GM23338 (cell line): ENCODE measurements around the gene PIK3IP1. TPM values are rescaled to one million over a fixed set of nuclear protein-coding genes. Genes with fewer than 3 reads are reported as not detected.

Experiments
- ATAC-seq: fragments of 200-7000 bp; cut with Tn5 transposase; 3 replicates; pipeline ENCODE4 v1.9.1; 2020
- DNase-seq: peaks from one replicate; pipeline ENCODE4 v3.0.0-alpha.2; 2015; ENCODE audit warnings: low spot score
- H2AFZ ChIP-seq: fragments of 200-600 bp; sonication (generic); 2 replicates; pipeline ENCODE4 v1.8.0; 2016; ENCODE audit warnings: antibody characterized with exemption, mild to moderate bottlenecking, moderate library complexity
- H3F3A ChIP-seq: fragments of 200-600 bp; sonication (generic); replicated peaks from 2 replicates; pipeline ENCODE4 v1.8.0; 2017; ENCODE audit warnings: antibody characterized with exemption, mixed run types, low read depth
- H3K27ac ChIP-seq: fragments of 200-600 bp; sonication (generic); 2 replicates; pipeline ENCODE4 v1.6.1; 2016; ENCODE audit warnings: low read depth
- H3K27me3 ChIP-seq: fragments of 200-600 bp; sonication (generic); 2 replicates; pipeline ENCODE4 v1.8.0; 2016; ENCODE audit warnings: mild to moderate bottlenecking, mixed run types, moderate library complexity; ENCODE audit not compliant: insufficient read depth
- H3K36me3 ChIP-seq: fragments of 200-600 bp; sonication (generic); 2 replicates; pipeline ENCODE4 v1.8.0; 2016; ENCODE audit warnings: mild to moderate bottlenecking; ENCODE audit not compliant: insufficient read depth
- H3K4me1 ChIP-seq: fragments of 200-600 bp; sonication (generic); 2 replicates; pipeline ENCODE4 v1.8.0; 2016; ENCODE audit warnings: mild to moderate bottlenecking, moderate library complexity; ENCODE audit not compliant: insufficient read depth
- H3K4me2 ChIP-seq: fragments of 200-600 bp; sonication (generic); 2 replicates; pipeline ENCODE4 v1.7.1; 2017; ENCODE audit warnings: mixed run types
- H3K4me3 ChIP-seq: fragments of 200-600 bp; sonication (generic); 2 replicates; pipeline ENCODE4 v1.6.1; 2016; ENCODE audit warnings: mixed run types
- H3K79me2 ChIP-seq: fragments of 200-600 bp; sonication (generic); replicated peaks from 2 replicates; pipeline ENCODE4 v1.8.0; 2017; ENCODE audit warnings: mild to moderate bottlenecking; ENCODE audit not compliant: insufficient read depth
- H3K9me2 ChIP-seq: fragments of 200-600 bp; sonication (generic); 2 replicates; pipeline ENCODE4 v1.8.0; 2017; ENCODE audit not compliant: insufficient read depth
- H4K20me1 ChIP-seq: fragments of 200-600 bp; sonication (generic); replicated peaks from 2 replicates; pipeline ENCODE4 v1.8.0; 2017; ENCODE audit warnings: mild to moderate bottlenecking; ENCODE audit not compliant: insufficient read depth
- H3K27ac Mint-ChIP-seq: 2 replicates; pipeline ENCODE4 v1.8.0; 2020; ENCODE audit warnings: inconsistent platforms, mild to moderate bottlenecking, moderate library complexity, mixed read lengths
- H3K27me3 Mint-ChIP-seq: 3 replicates; pipeline ENCODE4 v1.8.0; 2022; ENCODE audit warnings: low read depth, mild to moderate bottlenecking, moderate library complexity, mixed read lengths, inconsistent platforms; ENCODE audit not compliant: insufficient read depth, poor library complexity
- H3K36me3 Mint-ChIP-seq: 3 replicates; pipeline ENCODE4 v1.8.0; 2021; ENCODE audit warnings: low read depth, mild to moderate bottlenecking, inconsistent platforms, moderate library complexity, mixed read lengths
- H3K4me1 Mint-ChIP-seq: 3 replicates; pipeline ENCODE4 v1.8.0; 2020; ENCODE audit warnings: mild to moderate bottlenecking, inconsistent platforms, mixed read lengths
- H3K4me3 Mint-ChIP-seq: 3 replicates; pipeline ENCODE4 v1.8.0; 2021; ENCODE audit warnings: moderate library complexity, mild to moderate bottlenecking, inconsistent platforms, mixed read lengths
- H3K9me3 Mint-ChIP-seq: 3 replicates; pipeline ENCODE4 v1.8.0; 2020; ENCODE audit warnings: moderate library complexity, mild to moderate bottlenecking, inconsistent platforms, mixed read lengths
- CREB1 ChIP-seq: fragments of 250-450 bp; sonication (Bioruptor Pico); IDR thresholded peaks from 2 replicates; pipeline ENCODE4 v1.5.0; 2020; ENCODE audit warnings: low read depth, mild to moderate bottlenecking, moderate library complexity
- ETS1 ChIP-seq: IDR thresholded peaks from 2 replicates; pipeline ENCODE4 v1.6.1; 2016; ENCODE audit warnings: antibody characterized with exemption
- EZH2 ChIP-seq: fragments of 200-600 bp; sonication (generic); IDR thresholded peaks from one replicate; pipeline ENCODE4 v1.8.0; 2017; ENCODE audit warnings: antibody characterized with exemption, mild to moderate bottlenecking, low read depth; ENCODE audit not compliant: unreplicated experiment
- EZH2phosphoT487 ChIP-seq: fragments of 200-600 bp; sonication (generic); IDR thresholded peaks from one replicate; pipeline ENCODE4 v1.8.1; 2018; ENCODE audit warnings: antibody characterized with exemption; ENCODE audit not compliant: unreplicated experiment
- NANOG ChIP-seq: IDR thresholded peaks from 2 replicates; pipeline ENCODE4 v1.6.1; 2016; ENCODE audit warnings: antibody characterized with exemption, borderline replicate concordance
- ZNF114 ChIP-seq: fragments of 250-450 bp; sonication (Bioruptor Pico); IDR thresholded peaks from 2 replicates; pipeline ENCODE4 v1.5.0; 2020; ENCODE audit warnings: mild to moderate bottlenecking, moderate library complexity
- ZNF331 ChIP-seq: fragments of 250-450 bp; sonication (Bioruptor Pico); IDR thresholded peaks from 2 replicates; pipeline ENCODE4 v1.5.0; 2020; ENCODE audit warnings: low read depth, mild to moderate bottlenecking, moderate library complexity
- polyA plus RNA-seq: library from polyadenylated mRNA; unstranded; fragments of >200 nt; fragmentation: Nextera tagmentation; extraction: Ambion mirVana; gene quantifications from 2 replicates; pipeline ENCODE4 v1.2.1, GENCODE V29; 2016
- small RNA-seq: library from RNA; depleted of rRNA; stranded (forward); fragments of <200 nt; gene quantifications from one replicate; pipeline ENCODE3, GENCODE V24; 2014; ENCODE audit warnings: low replicate concordance
- total RNA-seq: library from RNA; depleted of rRNA; stranded (reverse); fragments of >200 nt; shearing (Covaris generic); gene quantifications from 2 replicates; pipeline ENCODE4 v1.2.3, GENCODE V29; 2014; rRNA removed
- TF ChIP-seq, protein P1 (sequence below): fragments of 250-450 bp; sonication (Bioruptor Pico); IDR thresholded peaks from 2 replicates; pipeline ENCODE4 v1.5.0; 2020; ENCODE audit warnings: mild to moderate bottlenecking, moderate library complexity

Gene PIK3IP1
- total and polyA plus RNA-seq, 2 experiments from 2014 or later, result 1.1 to 2.2 TPM

DNA sequence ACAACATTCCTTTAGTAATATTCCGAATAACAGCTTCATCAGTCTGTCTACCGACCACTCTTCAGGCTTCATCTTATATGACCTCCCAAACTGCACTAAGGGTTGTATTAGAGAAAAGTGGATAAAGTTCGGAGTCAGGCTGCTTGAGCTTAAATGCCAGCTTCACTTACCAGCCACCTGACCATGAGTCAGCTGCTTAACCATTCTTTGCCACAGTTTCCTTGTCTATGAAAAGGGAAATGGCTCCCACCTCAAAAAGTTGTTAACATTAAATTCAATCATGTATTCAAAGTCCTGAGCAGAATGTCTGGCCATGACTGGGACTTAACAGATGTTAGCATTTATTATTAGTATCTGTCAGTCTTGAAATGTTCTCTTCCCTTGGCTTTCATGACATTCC, 59.3 kb downstream of the PIK3IP1 start:
- H3K27me3 ChIP-seq, result no peaks in the 10 kb centered on the region
- H3K4me3 Mint-ChIP-seq, result no peak overlapping the region
- H3K9me3 Mint-ChIP-seq, result no peaks in the 10 kb centered on the region
- no peak overlapping the region for H2AFZ ChIP-seq
- H3K79me2 ChIP-seq, result peaks cover 11% of the 10 kb centered on the region
- no peak overlapping the region for H3K4me3 ChIP-seq
- H3K27ac ChIP-seq, result no peak overlapping the region
- H3K36me3 Mint-ChIP-seq, result peaks cover 4% of the 10 kb centered on the region; the same call in 2 of the 3 replicates
- no peak overlapping the region for H3K27ac Mint-ChIP-seq
- peaks cover 10% of the 10 kb centered on the region for H3K4me1 Mint-ChIP-seq
- no peaks in the 10 kb centered on the region for H3K36me3 ChIP-seq
- no peaks in the 10 kb centered on the region for H3F3A ChIP-seq
- H4K20me1 ChIP-seq, result peaks cover 20% of the 10 kb centered on the region
- H3K4me1 ChIP-seq, result peaks cover 10% of the 10 kb centered on the region; the same call in 1 of the 2 replicates
- H3K4me2 ChIP-seq, result no peak overlapping the region
- TF ChIP-seq EZH2phosphoT487, result no peak
- no peak for TF ChIP-seq ZNF331
- no peak for TF ChIP-seq CREB1 (CRISPR knock-in tag)
- no peak for TF ChIP-seq ZNF114 (CRISPR knock-in tag)
- no peak for TF ChIP-seq EZH2
- TF ChIP-seq ETS1, result no peak
- TF ChIP-seq NANOG, result no peak
- TF ChIP-seq, protein P1, sequence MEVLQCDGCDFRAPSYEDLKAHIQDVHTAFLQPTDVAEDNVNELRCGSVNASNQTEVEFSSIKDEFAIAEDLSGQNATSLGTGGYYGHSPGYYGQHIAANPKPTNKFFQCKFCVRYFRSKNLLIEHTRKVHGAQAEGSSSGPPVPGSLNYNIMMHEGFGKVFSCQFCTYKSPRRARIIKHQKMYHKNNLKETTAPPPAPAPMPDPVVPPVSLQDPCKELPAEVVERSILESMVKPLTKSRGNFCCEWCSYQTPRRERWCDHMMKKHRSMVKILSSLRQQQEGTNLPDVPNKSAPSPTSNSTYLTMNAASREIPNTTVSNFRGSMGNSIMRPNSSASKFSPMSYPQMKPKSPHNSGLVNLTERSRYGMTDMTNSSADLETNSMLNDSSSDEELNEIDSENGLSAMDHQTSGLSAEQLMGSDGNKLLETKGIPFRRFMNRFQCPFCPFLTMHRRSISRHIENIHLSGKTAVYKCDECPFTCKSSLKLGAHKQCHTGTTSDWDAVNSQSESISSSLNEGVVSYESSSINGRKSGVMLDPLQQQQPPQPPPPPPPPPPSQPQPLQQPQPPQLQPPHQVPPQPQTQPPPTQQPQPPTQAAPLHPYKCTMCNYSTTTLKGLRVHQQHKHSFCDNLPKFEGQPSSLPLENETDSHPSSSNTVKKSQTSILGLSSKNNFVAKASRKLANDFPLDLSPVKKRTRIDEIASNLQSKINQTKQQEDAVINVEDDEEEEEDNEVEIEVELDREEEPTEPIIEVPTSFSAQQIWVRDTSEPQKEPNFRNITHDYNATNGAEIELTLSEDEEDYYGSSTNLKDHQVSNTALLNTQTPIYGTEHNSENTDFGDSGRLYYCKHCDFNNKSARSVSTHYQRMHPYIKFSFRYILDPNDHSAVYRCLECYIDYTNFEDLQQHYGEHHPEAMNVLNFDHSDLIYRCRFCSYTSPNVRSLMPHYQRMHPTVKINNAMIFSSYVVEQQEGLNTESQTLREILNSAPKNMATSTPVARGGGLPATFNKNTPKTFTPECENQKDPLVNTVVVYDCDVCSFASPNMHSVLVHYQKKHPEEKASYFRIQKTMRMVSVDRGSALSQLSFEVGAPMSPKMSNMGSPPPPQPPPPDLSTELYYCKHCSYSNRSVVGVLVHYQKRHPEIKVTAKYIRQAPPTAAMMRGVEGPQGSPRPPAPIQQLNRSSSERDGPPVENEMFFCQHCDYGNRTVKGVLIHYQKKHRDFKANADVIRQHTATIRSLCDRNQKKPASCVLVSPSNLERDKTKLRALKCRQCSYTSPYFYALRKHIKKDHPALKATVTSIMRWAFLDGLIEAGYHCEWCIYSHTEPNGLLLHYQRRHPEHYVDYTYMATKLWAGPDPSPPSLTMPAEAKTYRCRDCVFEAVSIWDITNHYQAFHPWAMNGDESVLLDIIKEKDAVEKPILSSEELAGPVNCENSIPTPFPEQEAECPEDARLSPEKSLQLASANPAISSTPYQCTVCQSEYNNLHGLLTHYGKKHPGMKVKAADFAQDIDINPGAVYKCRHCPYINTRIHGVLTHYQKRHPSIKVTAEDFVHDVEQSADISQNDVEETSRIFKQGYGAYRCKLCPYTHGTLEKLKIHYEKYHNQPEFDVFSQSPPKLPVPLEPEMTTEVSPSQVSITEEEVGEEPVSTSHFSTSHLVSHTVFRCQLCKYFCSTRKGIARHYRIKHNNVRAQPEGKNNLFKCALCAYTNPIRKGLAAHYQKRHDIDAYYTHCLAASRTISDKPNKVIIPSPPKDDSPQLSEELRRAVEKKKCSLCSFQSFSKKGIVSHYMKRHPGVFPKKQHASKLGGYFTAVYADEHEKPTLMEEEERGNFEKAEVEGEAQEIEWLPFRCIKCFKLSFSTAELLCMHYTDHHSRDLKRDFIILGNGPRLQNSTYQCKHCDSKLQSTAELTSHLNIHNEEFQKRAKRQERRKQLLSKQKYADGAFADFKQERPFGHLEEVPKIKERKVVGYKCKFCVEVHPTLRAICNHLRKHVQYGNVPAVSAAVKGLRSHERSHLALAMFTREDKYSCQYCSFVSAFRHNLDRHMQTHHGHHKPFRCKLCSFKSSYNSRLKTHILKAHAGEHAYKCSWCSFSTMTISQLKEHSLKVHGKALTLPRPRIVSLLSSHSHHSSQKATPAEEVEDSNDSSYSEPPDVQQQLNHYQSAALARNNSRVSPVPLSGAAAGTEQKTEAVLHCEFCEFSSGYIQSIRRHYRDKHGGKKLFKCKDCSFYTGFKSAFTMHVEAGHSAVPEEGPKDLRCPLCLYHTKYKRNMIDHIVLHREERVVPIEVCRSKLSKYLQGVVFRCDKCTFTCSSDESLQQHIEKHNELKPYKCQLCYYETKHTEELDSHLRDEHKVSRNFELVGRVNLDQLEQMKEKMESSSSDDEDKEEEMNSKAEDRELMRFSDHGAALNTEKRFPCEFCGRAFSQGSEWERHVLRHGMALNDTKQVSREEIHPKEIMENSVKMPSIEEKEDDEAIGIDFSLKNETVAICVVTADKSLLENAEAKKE, result no peak
- no peaks in the 10 kb centered on the region for H3K9me2 ChIP-seq
- no peaks in the 10 kb centered on the region for H3K27me3 Mint-ChIP-seq
- DNase-seq (no peak), ATAC-seq (no peak)

Small RNAs within 50 kb of the gene (small RNA-seq; reads per million reads assigned to genes)
- gene RNA5SP496, result not detected

Other genes starting within 250 kb of the PIK3IP1 start
- 16.3 and 27.4 TPM in 2 replicates for gene SMTN, start 211.2 kb downstream of the PIK3IP1 start, total RNA-seq
- 32.2 and 34.0 TPM in 2 replicates for gene SMTN, start 211.2 kb downstream of the PIK3IP1 start, polyA plus RNA-seq
- gene SELENOM, start 184.9 kb downstream of the PIK3IP1 start, total RNA-seq, result 44.9 and 67.6 TPM in 2 replicates
- gene SELENOM, start 184.9 kb downstream of the PIK3IP1 start, polyA plus RNA-seq, result 49.7 and 50.8 TPM in 2 replicates
- gene INPP5J, start 169.5 kb downstream of the PIK3IP1 start, total RNA-seq, result 11.2 and 14.5 TPM in 2 replicates
- gene INPP5J, start 169.5 kb downstream of the PIK3IP1 start, polyA plus RNA-seq, result 4.8 and 5.3 TPM in 2 replicates
- 31.0 and 34.5 TPM in 2 replicates for gene PLA2G3, start 152.0 kb downstream of the PIK3IP1 start, total RNA-seq
- 15.3 and 18.0 TPM in 2 replicates for gene PLA2G3, start 152.0 kb downstream of the PIK3IP1 start, polyA plus RNA-seq
- gene RNF185, start 132.3 kb downstream of the PIK3IP1 start, total RNA-seq, result 13.6 and 15.5 TPM in 2 replicates
- 6.8 and 7.6 TPM in 2 replicates for gene RNF185, start 132.3 kb downstream of the PIK3IP1 start, polyA plus RNA-seq
- 35.5 and 39.8 TPM in 2 replicates for gene LIMK2, start 80.2 kb downstream of the PIK3IP1 start, total RNA-seq
- gene LIMK2, start 80.2 kb downstream of the PIK3IP1 start, polyA plus RNA-seq, result 12.5 and 14.9 TPM in 2 replicates
- gene PATZ1, start 53.9 kb upstream of the PIK3IP1 start, total RNA-seq, result 51.5 and 56.8 TPM in 2 replicates
- gene PATZ1, start 53.9 kb upstream of the PIK3IP1 start, polyA plus RNA-seq, result 22.0 and 23.2 TPM in 2 replicates
- 63.9 and 69.7 TPM in 2 replicates for gene DRG1, start 107.1 kb upstream of the PIK3IP1 start, total RNA-seq
- gene DRG1, start 107.1 kb upstream of the PIK3IP1 start, polyA plus RNA-seq, result 78.1 and 87.6 TPM in 2 replicates
- gene EIF4ENIF1, start 197.4 kb upstream of the PIK3IP1 start, total RNA-seq, result 10.8 and 13.5 TPM in 2 replicates
- gene EIF4ENIF1, start 197.4 kb upstream of the PIK3IP1 start, polyA plus RNA-seq, result 13.1 and 13.4 TPM in 2 replicates
- gene SFI1, start 204.0 kb upstream of the PIK3IP1 start, total RNA-seq, result 23.8 and 25.6 TPM in 2 replicates
- gene SFI1, start 204.0 kb upstream of the PIK3IP1 start, polyA plus RNA-seq, result 16.7 and 17.4 TPM in 2 replicates